GM23248 (cell line): ENCODE data around the gene C19orf25.

ENCODE experiments used
- EZH2 ChIP-seq: fragments of 200-600 bp; sonication (generic); IDR thresholded peaks from 2 replicates; pipeline ENCODE4 v1.6.1; 2018; ENCODE audit warnings: antibody characterized with exemption, mild to moderate bottlenecking; ENCODE audit not compliant: insufficient read depth, poor library complexity, severe bottlenecking
- EZH2phosphoT487 ChIP-seq: fragments of 200-600 bp; sonication (generic); IDR thresholded peaks from 2 replicates; pipeline ENCODE4 v1.6.1; 2018; ENCODE audit warnings: antibody characterized with exemption, moderate library complexity, mild to moderate bottlenecking, low read depth; ENCODE audit not compliant: insufficient read depth

DNA sequence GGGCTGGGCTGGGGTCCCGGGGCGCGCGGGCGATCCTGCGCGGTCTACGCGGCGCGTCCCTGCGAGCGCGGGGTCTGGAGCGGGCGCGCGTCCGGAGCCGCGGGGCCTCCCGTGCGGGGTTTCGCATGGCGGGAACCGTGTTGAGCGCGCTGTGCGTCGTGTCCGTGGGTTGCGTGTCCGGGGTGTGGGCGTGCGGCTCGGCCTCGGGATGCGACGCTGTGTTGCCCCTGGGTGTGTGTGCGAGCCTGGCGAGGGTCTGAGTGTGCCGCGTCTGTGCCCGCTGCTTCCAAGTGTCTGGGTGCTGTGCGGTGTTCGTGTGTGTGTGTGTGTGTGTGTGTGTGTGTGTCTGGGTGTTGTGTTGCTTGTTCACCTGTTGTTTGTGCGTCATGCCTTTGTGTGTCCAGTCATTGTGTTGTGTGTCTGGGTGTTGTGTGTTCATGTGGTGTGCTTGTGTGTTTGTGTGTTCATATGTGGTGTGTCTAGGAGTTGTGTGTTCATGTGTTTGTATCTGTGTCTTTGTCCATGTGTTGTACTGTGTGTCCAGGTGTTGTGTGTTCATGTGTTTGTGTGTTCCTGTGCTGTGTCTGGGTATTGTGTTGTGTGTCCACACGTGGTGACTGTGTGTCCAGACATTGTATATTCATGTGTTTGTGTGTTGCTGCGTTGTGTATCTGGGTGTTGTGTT is 45.4 kb upstream of the C19orf25 start:
- TF ChIP-seq EZH2 (peak; percentile 58), EZH2phosphoT487 (no peak)
